Vagina (tissue), 2 donors: Measurements from ENCODE around the gene PACS1.

Source experiments
- POLR2A ChIP-seq, 2 donors: fragments of 450-650 bp; IDR thresholded peaks; one replicate each; pipeline ENCODE4 v1.6.1; 2017; ENCODE audit warnings: antibody characterized with exemption in 2 of 2, mild to moderate bottlenecking in 2 of 2, moderate library complexity in 2 of 2
- POLR2AphosphoS5 ChIP-seq, 2 donors: sonication (generic); formaldehyde crosslinking; IDR thresholded peaks; one replicate each; pipeline ENCODE4 v1.9.0; 2017; ENCODE audit warnings: antibody characterized with exemption in 2 of 2, mild to moderate bottlenecking in 2 of 2, low read depth in 1 of 2; ENCODE audit not compliant: insufficient read depth in 1 of 2
- TF ChIP-seq, protein P1 (sequence below), 3 experiments: fragments of 450-650 bp in 2 of 3; fragments of 200-600 bp in 1 of 3; sonication (generic) in 1 of 3; IDR thresholded peaks; one replicate each; pipeline ENCODE4 v1.5.1; 2017 to 2019; ENCODE audit warnings: antibody characterized with exemption in 3 of 3, mild to moderate bottlenecking in 2 of 3, moderate library complexity in 2 of 3

DNA sequence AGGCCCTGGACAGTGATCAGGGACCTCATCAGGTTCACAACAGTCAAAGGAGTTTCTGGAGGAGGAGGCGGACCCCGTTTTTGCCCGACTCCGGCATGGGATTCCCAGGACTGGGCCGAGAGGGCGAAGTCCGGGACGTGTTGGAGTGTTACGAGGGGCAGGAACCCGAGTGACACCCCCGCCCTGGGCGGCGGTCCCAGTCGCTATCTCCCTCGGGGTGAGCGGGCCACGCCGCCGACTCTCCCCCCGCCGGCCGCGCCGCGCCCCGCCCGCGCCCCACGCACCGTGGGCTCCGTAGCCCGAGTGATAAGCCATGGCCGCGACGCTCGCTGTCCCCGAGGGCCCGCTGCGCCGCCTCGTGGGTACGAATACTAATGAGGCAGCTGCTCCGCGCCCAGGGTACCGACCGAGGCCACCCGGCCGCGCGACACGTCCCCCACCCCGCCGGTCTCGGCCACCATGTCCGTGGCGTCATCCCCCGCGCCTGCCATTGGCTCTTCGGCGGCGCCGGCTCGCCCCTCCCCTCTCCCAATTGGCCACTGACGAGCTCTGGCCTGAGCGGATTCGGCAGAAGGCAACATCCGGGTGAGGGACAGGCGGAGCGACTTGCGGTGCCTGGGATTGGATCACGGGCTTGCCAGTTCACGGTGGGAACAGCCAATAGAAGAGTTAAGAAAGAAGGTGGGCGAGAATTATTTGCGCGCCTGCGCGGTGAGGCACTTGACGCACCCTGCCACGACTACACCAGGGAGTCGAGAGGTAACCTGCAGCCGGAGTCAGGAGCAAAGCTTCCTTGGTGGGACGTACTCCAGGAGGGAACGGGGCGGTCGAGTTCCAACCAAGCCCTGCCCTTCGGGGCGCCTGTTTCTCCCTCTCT, 218.8 kb downstream of the PACS1 start, which contains the start of gene YIF1A:
- TF ChIP-seq, protein P1, sequence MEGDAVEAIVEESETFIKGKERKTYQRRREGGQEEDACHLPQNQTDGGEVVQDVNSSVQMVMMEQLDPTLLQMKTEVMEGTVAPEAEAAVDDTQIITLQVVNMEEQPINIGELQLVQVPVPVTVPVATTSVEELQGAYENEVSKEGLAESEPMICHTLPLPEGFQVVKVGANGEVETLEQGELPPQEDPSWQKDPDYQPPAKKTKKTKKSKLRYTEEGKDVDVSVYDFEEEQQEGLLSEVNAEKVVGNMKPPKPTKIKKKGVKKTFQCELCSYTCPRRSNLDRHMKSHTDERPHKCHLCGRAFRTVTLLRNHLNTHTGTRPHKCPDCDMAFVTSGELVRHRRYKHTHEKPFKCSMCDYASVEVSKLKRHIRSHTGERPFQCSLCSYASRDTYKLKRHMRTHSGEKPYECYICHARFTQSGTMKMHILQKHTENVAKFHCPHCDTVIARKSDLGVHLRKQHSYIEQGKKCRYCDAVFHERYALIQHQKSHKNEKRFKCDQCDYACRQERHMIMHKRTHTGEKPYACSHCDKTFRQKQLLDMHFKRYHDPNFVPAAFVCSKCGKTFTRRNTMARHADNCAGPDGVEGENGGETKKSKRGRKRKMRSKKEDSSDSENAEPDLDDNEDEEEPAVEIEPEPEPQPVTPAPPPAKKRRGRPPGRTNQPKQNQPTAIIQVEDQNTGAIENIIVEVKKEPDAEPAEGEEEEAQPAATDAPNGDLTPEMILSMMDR (IDR thresholded peaks at IDR 0.05) = peak in 1 of 3 experiments; percentile 14
- TF ChIP-seq POLR2A (IDR thresholded peaks at IDR 0.05) (peak in 1 of 2 donors; percentile 93), POLR2AphosphoS5 (IDR thresholded peaks at IDR 0.05; ENCODE audit: insufficient read depth in 1 of 2, low read depth in 1 of 2) (peak; percentile 90 to 95)
